Endothelial cell (in vitro differentiated cells): ENCODE data around the gene TAS2R4. TPM values are rescaled to one million over a fixed set of nuclear protein-coding genes. Genes with fewer than 3 reads are reported as not detected.
A peak's percentile ranks its signal among the peaks of the same experiment; 100 is the strongest.
"Not testable (repeated sequence)": the region's sequence is repeated elsewhere in the genome, so short reads cannot be mapped to it uniquely, and the experiment has no call there.

Experiments
- DNase-seq: peaks from one replicate; pipeline ENCODE4 v3.0.0; 2021; ENCODE audit warnings: low spot score
- H3K27ac Mint-ChIP-seq: one replicate; pipeline ENCODE4 v1.8.0; 2021; ENCODE audit warnings: mixed read lengths, inconsistent platforms; ENCODE audit not compliant: unreplicated experiment
- H3K27me3 Mint-ChIP-seq: one replicate; pipeline ENCODE4 v1.8.0; 2021; ENCODE audit warnings: mild to moderate bottlenecking, moderate library complexity, mixed read lengths, inconsistent platforms; ENCODE audit not compliant: unreplicated experiment
- H3K36me3 Mint-ChIP-seq: one replicate; pipeline ENCODE4 v1.8.0; 2021; ENCODE audit warnings: mild to moderate bottlenecking, low read depth, mixed read lengths, inconsistent platforms; ENCODE audit not compliant: unreplicated experiment
- H3K4me1 Mint-ChIP-seq: one replicate; pipeline ENCODE4 v1.8.0; 2021; ENCODE audit warnings: mild to moderate bottlenecking, mixed read lengths, inconsistent platforms; ENCODE audit not compliant: unreplicated experiment
- H3K4me3 Mint-ChIP-seq: one replicate; pipeline ENCODE4 v1.8.0; 2021; ENCODE audit warnings: mild to moderate bottlenecking, mixed read lengths, inconsistent platforms; ENCODE audit not compliant: unreplicated experiment
- H3K9me3 Mint-ChIP-seq: one replicate; pipeline ENCODE4 v1.8.0; 2021; ENCODE audit warnings: mixed read lengths, inconsistent platforms; ENCODE audit not compliant: unreplicated experiment
- total RNA-seq: library from RNA; stranded (reverse); fragmentation: NEBNext Ultra II Directional; extraction: Animal tissue kit (Norgen Biotek cat#: 25700); gene quantifications from one replicate; pipeline ENCODE4 v1.2.1, GENCODE V29; 2021; ENCODE audit not compliant: unreplicated experiment
- TF ChIP-seq, protein P1 (sequence below): fragments of 200-600 bp; sonication (generic); IDR thresholded peaks from one replicate; pipeline ENCODE4 v1.5.0; 2021; ENCODE audit warnings: antibody characterized with exemption; ENCODE audit not compliant: unreplicated experiment

TAS2R4 gene
- total RNA-seq, 1 donor from 2014 or later = 1.1 TPM

DNA sequence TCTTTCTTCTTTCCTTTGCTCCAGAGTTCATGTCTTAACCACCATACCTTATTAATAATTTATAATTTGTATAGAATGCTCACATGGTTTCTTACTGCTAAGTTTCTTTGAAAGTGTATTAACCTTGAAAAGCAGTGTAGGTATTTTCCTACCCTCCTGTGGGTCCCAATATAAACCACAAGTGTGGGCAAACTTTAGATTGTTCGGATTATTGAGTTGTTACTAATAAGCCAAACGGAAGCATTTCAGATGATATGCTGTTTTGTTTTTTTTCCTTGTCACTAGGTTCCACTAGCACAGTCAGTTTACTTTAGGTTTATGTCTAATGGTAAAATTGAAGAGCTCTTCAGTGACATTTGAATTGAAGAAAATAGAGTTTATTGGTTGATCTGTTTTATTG is 28.1 kb upstream of the TAS2R4 start:
- no peak overlapping the region for H3K4me3 Mint-ChIP-seq
- peaks cover 4% of the 10 kb centered on the region for H3K27me3 Mint-ChIP-seq
- DNase-seq = no peak
- H3K27ac Mint-ChIP-seq = no peak overlapping the region
- H3K4me1 Mint-ChIP-seq = no peaks in the 10 kb centered on the region
- TF ChIP-seq, protein P1, sequence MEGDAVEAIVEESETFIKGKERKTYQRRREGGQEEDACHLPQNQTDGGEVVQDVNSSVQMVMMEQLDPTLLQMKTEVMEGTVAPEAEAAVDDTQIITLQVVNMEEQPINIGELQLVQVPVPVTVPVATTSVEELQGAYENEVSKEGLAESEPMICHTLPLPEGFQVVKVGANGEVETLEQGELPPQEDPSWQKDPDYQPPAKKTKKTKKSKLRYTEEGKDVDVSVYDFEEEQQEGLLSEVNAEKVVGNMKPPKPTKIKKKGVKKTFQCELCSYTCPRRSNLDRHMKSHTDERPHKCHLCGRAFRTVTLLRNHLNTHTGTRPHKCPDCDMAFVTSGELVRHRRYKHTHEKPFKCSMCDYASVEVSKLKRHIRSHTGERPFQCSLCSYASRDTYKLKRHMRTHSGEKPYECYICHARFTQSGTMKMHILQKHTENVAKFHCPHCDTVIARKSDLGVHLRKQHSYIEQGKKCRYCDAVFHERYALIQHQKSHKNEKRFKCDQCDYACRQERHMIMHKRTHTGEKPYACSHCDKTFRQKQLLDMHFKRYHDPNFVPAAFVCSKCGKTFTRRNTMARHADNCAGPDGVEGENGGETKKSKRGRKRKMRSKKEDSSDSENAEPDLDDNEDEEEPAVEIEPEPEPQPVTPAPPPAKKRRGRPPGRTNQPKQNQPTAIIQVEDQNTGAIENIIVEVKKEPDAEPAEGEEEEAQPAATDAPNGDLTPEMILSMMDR = no peak
- H3K9me3 Mint-ChIP-seq = peaks cover 12% of the 10 kb centered on the region
- H3K36me3 Mint-ChIP-seq = peaks cover 57% of the 10 kb centered on the region

DNA sequence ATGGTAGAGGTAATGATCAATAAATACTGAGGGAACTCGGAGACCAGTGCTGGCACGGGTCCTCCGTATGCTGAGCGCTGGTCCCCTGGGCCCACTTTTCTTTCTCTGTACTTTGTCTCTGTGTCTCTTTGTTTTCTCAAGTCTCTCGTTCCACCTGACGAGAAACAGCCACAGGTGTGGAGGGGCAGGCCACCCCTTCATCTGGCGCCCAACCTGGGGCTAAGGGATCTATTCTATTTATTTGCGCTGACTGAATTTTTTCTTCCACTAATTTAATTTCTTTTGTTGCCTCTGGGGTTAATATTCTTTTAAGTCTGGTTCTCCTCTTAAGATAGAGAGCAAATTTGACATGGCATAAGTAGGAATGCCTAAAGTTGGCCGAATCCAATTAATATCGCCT is 24.6 kb upstream of the TAS2R4 start:
- Mint-ChIP-seq H3K4me3 (peak overlapping the region; percentile 87), H3K9me3 (peaks cover 12% of the 10 kb centered on the region), H3K36me3 (peaks cover 71% of the 10 kb centered on the region)
- not testable (repeated sequence) for H3K27ac Mint-ChIP-seq, H3K27me3 Mint-ChIP-seq, H3K4me1 Mint-ChIP-seq, DNase-seq

DNA sequence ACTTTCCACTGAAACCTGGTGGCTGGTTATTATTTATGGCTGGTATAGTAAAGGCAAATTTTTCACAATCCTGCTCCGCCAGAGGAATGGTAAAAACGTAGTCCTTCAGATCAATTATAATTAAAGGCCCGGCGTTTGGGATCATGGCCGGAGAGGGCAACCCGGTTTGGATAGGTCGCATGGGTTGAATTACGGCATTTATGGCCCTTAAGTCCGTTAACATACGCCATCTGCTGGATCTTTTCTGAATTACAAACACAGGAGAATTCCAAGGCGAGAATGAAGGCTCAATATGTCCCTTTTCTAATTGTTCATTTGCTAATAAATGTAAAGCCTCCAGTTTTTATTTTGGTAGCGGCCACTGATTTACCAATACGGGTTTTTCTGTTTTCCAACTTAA is 23.8 kb upstream of the TAS2R4 start:
- H3K27ac Mint-ChIP-seq = no peak overlapping the region
- H3K27me3 Mint-ChIP-seq = peaks cover 6% of the 10 kb centered on the region
- no peak for DNase-seq
- H3K36me3 Mint-ChIP-seq = peaks cover 78% of the 10 kb centered on the region
- peaks cover 12% of the 10 kb centered on the region for H3K9me3 Mint-ChIP-seq
- H3K4me1 Mint-ChIP-seq = no peaks in the 10 kb centered on the region
- TF ChIP-seq, protein P1 = peak; percentile 65
- H3K4me3 Mint-ChIP-seq = peak overlapping the region; percentile 77

DNA sequence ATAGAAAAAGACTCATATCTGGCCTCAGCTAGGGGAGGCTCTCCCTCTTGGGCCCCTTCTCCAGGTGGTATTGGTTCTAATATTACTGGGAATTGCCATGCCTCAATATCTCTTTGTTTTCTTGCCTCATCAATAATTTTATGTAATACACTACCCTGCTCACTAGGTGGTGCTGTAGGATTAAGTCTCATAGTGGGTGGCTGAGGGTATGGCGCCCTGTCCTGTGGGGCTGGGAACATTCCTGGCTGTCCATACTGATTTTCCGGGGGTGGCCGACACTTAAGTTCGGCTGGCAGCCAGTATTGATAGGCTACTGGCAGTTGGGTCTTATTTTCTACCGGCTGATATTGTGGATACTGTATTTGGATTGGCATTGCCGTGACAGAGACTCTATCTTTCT is 21.5 kb upstream of the TAS2R4 start:
- no peak overlapping the region for H3K4me3 Mint-ChIP-seq

DNA sequence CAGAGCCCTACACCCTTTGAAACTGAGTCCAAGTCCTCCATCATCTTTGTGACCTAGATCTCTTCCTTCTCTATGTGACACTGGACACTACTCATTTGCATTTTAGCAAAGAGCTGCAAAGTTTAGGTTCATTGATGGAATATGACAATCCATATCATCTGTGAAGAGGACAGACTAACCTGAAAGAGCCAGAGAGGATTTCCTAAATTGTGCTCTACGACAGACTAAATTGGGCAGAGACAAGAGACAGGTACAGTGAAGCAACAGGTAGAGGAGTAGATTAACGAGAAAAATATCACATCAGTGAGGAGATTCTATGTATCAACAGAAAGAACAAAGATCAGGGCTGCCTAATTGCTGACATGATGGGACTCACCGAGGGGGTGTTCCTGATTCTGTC is 12.7 kb upstream of the TAS2R4 start, which contains the start of gene TAS2R3:
Gene TAS2R3 (plus strand): TSS at position 301 of the 400 bp plus-strand sequence. CDS start 62 bp downstream, at position 363.
- Mint-ChIP-seq H3K4me1 (no peaks in the 10 kb centered on the region), H3K27me3 (peaks cover 3% of the 10 kb centered on the region), H3K27ac (no peak within 1 kb of the TSS), H3K9me3 (no peaks in the 10 kb centered on the region), H3K36me3 (peaks cover 15% of the 10 kb centered on the region), H3K4me3 (no peak within 1 kb of the TSS)
- TF ChIP-seq, protein P1 = no peak
- DNase-seq = no peak

More for the DNA sequence above, 21.5 kb upstream of the TAS2R4 start:
- H3K27ac Mint-ChIP-seq = no peak overlapping the region
- TF ChIP-seq, protein P1 = peak; percentile 83
- DNase-seq = peak; percentile 35
- H3K27me3 Mint-ChIP-seq = peaks cover 6% of the 10 kb centered on the region
- H3K4me1 Mint-ChIP-seq = no peaks in the 10 kb centered on the region
- H3K9me3 Mint-ChIP-seq = peaks cover 12% of the 10 kb centered on the region
- H3K36me3 Mint-ChIP-seq = peaks cover 83% of the 10 kb centered on the region

DNA sequence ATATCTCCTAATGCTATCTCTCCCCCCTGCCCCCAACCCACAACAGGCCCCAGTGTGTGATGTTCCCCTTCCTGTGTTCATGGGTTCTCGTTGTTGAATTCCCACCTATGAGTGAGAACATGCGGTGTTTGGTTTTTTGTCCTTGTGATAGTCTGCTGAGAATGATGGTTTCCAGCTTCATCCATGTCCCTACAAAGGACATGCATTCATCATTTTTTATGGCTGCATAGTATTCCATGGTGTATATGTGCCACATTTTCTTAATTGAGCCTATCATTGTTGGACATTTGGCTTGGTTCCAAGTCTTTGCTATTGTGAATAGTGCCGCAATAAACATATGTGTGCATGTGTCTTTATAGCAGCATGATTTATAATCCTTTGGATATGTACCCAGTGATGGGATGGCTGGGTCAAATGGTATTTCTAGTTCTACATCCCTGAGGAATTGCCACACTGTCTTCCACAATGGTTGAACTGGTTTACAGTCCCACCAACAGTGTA is 6.3 kb upstream of the TAS2R4 start:
- not testable (repeated sequence) for H3K4me1 Mint-ChIP-seq, H3K27me3 Mint-ChIP-seq, DNase-seq, H3K4me3 Mint-ChIP-seq, H3K9me3 Mint-ChIP-seq, H3K27ac Mint-ChIP-seq
- peaks cover 28% of the 10 kb centered on the region for H3K36me3 Mint-ChIP-seq
